ENCODE data around the gene GCNA.
"Not testable (repeated sequence)": the region's sequence is repeated elsewhere in the genome, so short reads cannot be mapped to it uniquely, and the experiment has no call there.

Gene GCNA

DNA sequence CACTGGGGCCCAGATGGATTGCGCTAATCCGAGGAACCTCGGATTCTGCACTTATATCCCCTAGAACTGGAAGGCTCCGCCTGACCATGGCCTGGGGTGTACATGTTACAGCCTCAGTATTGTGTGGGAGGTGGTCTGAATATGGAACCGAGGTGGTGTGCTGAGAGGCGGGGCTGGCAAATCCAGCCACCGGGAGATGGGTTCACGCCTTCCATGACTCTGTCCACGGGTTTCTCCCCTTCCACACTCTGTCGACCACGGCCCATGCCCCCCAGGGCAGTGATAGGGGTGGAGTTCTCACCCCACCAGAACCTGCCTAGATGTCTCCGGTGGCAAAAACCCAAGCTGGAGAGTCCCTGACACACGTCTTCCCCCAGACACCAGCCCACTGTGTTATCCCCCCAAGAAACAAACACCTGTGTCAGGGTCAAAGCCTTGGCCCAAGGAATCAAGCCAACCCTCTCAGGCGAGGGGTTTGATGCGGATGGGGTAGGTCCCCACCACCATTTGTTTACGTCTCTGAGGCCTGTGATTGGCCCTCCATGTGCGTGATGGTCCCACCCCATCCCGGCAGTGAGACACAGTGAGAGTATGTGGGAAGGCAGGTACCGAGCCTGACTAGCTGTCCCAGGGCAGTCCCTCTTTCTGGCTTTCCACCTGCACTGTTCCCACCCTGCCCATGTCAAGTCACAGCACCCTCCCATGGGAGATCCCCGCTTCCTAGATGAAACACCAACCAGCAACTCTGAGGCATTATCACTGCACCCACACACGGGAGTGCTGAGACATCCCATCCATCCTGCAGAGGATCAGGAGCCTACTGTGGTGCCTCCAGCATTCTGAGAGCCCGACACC, 82.6 kb downstream of the GCNA start:
- TF ChIP-seq, protein P1, sequence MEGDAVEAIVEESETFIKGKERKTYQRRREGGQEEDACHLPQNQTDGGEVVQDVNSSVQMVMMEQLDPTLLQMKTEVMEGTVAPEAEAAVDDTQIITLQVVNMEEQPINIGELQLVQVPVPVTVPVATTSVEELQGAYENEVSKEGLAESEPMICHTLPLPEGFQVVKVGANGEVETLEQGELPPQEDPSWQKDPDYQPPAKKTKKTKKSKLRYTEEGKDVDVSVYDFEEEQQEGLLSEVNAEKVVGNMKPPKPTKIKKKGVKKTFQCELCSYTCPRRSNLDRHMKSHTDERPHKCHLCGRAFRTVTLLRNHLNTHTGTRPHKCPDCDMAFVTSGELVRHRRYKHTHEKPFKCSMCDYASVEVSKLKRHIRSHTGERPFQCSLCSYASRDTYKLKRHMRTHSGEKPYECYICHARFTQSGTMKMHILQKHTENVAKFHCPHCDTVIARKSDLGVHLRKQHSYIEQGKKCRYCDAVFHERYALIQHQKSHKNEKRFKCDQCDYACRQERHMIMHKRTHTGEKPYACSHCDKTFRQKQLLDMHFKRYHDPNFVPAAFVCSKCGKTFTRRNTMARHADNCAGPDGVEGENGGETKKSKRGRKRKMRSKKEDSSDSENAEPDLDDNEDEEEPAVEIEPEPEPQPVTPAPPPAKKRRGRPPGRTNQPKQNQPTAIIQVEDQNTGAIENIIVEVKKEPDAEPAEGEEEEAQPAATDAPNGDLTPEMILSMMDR (conservative IDR thresholded peaks at IDR 0.05) = no peak
- no peak for TF ChIP-seq ZFX (IDR thresholded peaks at IDR 0.05)

DNA sequence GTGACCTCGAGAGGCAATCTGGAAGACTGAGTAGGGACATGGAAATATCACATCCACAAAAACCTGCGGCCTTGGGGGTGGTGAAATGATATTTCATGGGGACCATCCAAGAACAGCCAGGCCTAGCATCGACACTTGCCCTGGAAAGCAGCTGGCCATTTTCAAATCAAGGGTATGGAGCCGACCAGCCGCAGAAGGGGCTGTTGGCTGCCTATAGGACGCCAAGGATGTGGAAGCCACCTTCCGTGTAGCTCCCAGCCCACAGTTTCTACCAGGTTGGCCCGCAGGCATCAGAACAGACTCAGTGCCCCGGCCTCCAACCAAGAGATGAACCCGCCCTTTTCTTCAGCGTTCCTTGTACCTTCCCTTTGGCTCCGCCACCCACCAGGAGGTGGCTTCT, 83.7 kb downstream of the GCNA start:
- no peak overlapping the region for H3K27ac ChIP-seq
- no peak for TF ChIP-seq ZFX (IDR thresholded peaks at IDR 0.05)
- TF ChIP-seq, protein P1 (conservative IDR thresholded peaks at IDR 0.05) = no peak

More for the DNA sequence above, 82.6 kb downstream of the GCNA start:
- no peak overlapping the region for H3K27ac ChIP-seq

DNA sequence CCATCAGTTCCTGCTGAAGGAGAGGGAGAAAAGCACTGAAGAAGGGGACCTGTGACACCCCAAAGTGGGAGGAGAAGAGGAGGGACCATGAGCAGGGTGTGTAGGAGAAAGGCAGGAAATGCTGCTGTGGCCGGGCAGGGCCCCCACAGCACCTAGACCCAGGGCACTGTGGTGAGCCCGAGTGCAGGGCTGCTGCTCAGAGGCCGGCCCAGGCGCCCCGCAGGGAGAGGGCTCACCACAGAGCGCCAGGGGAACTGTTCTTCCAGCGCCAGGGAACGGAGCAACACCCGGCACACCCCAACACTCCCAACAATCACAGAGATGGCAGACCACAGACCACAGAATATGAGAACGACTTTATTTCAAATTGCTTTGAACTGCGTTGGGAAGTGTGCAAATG, 84.4 kb downstream of the GCNA start:
- H3K27ac ChIP-seq = not testable (repeated sequence)
